ENCODE data around the gene ZPBP.

The ZPBP gene

GRCh38 chr7:49928787-49929186 is 164.3 kb downstream of the ZPBP start:
- Histone ChIP-seq H3K9me3 (peaks cover 0 to 14% (median 0%) of the 10 kb centered on the region in 3 donors), H3K36me3 (no peaks in the 10 kb centered on the region), H3K4me3 (no peak overlapping the region), H3K27me3 (no peaks in the 10 kb centered on the region), H3K4me1 (no peaks in the 10 kb centered on the region), H3K27ac (no peak overlapping the region)
- TF ChIP-seq CTCF (IDR thresholded peaks at IDR 0.05) = no peak
- DNase-seq = no peak
- intact Hi-C loops (cut with DNase I; ENCODE audit: low total_unique reads) = no loop called here

- no peak for DNase-seq
- H3K27me3 ChIP-seq = no peaks in the 10 kb centered on the region
- H3K4me3 ChIP-seq = no peak overlapping the region
- H3K27ac ChIP-seq = no peak overlapping the region
- peaks cover 0 to 12% (median 0%) of the 10 kb centered on the region in 3 donors for H3K9me3 ChIP-seq
- H3K4me1 ChIP-seq = no peaks in the 10 kb centered on the region
- TF ChIP-seq CTCF (IDR thresholded peaks at IDR 0.05) = no peak
- H3K36me3 ChIP-seq = no peaks in the 10 kb centered on the region
- intact Hi-C loops (cut with DNase I; ENCODE audit: low total_unique reads) = no loop called here
Measured at GRCh38 chr7:49927631-49928030, 165.4 kb downstream of the ZPBP start.

- no peak for TF ChIP-seq CTCF (IDR thresholded peaks at IDR 0.05)
- H3K27me3 ChIP-seq = no peaks in the 10 kb centered on the region
- H3K27ac ChIP-seq = no peak overlapping the region
- H3K9me3 ChIP-seq = peaks cover 0 to 4% (median 0%) of the 10 kb centered on the region in 3 donors
- DNase-seq = no peak
- no peaks in the 10 kb centered on the region for H3K36me3 ChIP-seq
- H3K4me3 ChIP-seq = no peak overlapping the region
- intact Hi-C loops (cut with DNase I; ENCODE audit: low total_unique reads) = no loop called here
- no peaks in the 10 kb centered on the region for H3K4me1 ChIP-seq
Measured at GRCh38 chr7:49926720-49927119, 166.3 kb downstream of the ZPBP start.

- Histone ChIP-seq H3K4me1 (no peaks in the 10 kb centered on the region), H3K27me3 (no peaks in the 10 kb centered on the region), H3K9me3 (no peaks in the 10 kb centered on the region), H3K36me3 (no peaks in the 10 kb centered on the region), H3K4me3 (no peak overlapping the region), H3K27ac (no peak overlapping the region)
- no peak for TF ChIP-seq CTCF (IDR thresholded peaks at IDR 0.05)
- intact Hi-C loops (cut with DNase I; ENCODE audit: low total_unique reads) = no loop called here
- DNase-seq = no peak
Measured at GRCh38 chr7:49911909-49912308, 181.1 kb downstream of the ZPBP start.

GRCh38 chr7:49894543-49894942 is 198.5 kb downstream of the ZPBP start:
- no peaks in the 10 kb centered on the region for H3K9me3 ChIP-seq
- H3K36me3 ChIP-seq = no peaks in the 10 kb centered on the region
- H3K27me3 ChIP-seq = no peaks in the 10 kb centered on the region

More at GRCh38 chr7:49894543-49894942, 198.5 kb downstream of the ZPBP start:
- no peak overlapping the region for H3K4me3 ChIP-seq
- intact Hi-C loops (cut with DNase I; ENCODE audit: low total_unique reads) = no loop called here
- no peak for DNase-seq
- TF ChIP-seq CTCF (IDR thresholded peaks at IDR 0.05) = no peak
- H3K27ac ChIP-seq = no peak overlapping the region
- H3K4me1 ChIP-seq = no peaks in the 10 kb centered on the region
